Fibroblast of mammary gland (primary cell): ENCODE measurements around the gene GSTP1.
A peak's percentile ranks its signal among the peaks of the same experiment; 100 is the strongest.

Experiments
- DNase-seq: peaks from one replicate; pipeline ENCODE4 v3.0.0-alpha.2; 2010; ENCODE audit warnings: low read depth
- H3K4me3 ChIP-seq: 2 replicates; pipeline ENCODE4 v1.5.1; 2011; ENCODE audit warnings: low read depth, mild to moderate bottlenecking, low read length, moderate library complexity; ENCODE audit not compliant: control insufficient read depth
- TF ChIP-seq, protein P1 (sequence below): conservative IDR thresholded peaks from 2 replicates; pipeline ENCODE4 v1.5.1; 2011; ENCODE audit warnings: low read depth, low read length, inconsistent platforms; ENCODE audit not compliant: control insufficient read depth, insufficient read depth

GSTP1 gene

DNA sequence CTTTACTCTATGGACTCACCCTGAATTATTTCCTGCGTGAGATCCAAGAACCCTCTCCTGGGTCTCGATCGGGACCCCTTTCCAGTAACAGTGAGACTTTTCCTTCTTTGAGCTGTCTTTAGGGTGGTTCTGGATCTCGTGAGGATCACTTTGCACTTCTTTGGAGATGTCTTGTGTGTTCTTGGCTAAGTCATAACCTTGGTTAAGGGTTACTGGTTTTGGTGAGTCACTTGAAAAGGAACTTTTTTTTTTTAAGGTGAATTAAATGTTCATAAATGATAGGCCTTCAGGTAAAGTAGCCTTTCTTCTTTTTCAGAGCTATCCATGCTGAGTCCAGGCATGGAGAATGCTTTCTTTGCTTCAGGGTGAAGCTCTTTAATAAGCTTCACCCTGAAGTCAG lies 19.4 kb upstream of the GSTP1 start:
- TF ChIP-seq, protein P1, sequence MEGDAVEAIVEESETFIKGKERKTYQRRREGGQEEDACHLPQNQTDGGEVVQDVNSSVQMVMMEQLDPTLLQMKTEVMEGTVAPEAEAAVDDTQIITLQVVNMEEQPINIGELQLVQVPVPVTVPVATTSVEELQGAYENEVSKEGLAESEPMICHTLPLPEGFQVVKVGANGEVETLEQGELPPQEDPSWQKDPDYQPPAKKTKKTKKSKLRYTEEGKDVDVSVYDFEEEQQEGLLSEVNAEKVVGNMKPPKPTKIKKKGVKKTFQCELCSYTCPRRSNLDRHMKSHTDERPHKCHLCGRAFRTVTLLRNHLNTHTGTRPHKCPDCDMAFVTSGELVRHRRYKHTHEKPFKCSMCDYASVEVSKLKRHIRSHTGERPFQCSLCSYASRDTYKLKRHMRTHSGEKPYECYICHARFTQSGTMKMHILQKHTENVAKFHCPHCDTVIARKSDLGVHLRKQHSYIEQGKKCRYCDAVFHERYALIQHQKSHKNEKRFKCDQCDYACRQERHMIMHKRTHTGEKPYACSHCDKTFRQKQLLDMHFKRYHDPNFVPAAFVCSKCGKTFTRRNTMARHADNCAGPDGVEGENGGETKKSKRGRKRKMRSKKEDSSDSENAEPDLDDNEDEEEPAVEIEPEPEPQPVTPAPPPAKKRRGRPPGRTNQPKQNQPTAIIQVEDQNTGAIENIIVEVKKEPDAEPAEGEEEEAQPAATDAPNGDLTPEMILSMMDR, result no peak
- DNase-seq, result peak; percentile 50
- H3K4me3 ChIP-seq, result no peak overlapping the region

DNA sequence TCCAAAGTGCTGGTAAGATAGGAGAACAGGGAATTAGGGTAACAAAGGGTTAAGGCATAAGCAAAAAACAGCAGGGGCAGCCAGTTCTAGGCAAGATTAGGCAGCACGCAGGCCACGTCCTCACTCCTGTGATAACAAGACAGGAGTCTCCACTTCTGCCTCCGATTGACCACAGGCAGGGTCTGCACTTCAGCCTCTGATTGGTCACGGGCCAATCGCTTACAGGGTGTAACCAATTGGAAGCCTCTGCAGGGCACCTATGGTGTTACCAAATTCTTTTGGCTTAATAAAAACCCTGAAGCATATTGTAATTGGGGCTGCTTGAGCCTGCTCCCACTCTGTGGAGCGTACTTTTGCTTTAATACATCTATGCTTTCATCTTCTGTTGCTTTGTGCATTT lies 12.2 kb upstream of the GSTP1 start:
- no peak for DNase-seq
- TF ChIP-seq, protein P1, result no peak
- H3K4me3 ChIP-seq, result no peak overlapping the region

DNA sequence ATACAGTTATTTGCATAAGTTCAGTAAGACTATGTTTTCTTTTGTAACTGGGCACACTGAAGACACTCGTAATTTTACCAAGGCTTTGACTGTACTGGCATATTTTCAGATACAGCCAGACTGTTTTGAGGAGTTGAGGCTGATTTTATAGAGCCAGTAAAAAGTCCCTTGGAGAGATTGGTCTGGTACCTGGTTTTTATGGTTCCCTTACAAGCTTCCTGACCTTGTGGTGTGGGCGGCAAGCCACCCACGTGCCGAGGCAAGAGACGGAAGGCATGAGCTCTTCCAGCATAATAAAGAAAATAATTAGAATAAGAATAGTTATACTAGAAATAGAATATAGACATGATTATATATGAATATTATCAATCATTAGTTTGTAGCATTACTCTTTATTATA lies 11.3 kb upstream of the GSTP1 start:
- H3K4me3 ChIP-seq, result no peak overlapping the region
- DNase-seq, result no peak
- TF ChIP-seq, protein P1, result no peak

DNA sequence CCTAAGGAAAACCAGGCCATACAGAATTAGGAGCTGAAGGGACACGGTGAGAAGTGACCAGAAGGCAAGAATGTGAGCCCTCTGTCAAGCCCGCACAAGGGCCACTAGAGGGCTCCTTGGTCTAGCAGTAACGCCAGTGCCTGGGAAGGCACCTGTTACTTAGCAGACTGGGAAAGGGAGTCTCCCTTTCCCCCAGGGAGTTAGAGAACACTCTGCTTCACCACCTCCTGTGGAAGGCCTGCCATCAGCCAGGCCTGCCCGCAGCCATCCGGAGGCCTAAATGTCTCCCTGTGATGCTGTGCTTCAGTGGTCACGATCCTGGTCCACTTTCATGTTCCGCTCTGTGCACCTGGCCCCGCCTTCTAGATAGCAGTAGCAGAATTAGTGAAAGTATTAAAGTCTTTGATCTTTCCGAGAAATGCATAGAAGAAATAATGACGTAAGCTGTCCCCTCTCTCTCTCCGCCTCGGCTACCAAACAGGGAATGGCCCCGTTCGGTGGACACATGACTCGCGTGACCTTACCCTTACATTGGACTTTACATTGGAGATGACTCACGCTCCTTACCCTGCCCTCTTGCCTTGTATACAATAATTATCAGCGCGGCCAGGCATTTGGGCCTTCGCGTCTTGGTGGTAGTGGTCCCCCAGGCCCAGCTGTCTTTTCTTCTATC lies 10.7 kb upstream of the GSTP1 start:
- TF ChIP-seq, protein P1, result peak; percentile 62
- no peak overlapping the region for H3K4me3 ChIP-seq
- DNase-seq, result peak; percentile 50

DNA sequence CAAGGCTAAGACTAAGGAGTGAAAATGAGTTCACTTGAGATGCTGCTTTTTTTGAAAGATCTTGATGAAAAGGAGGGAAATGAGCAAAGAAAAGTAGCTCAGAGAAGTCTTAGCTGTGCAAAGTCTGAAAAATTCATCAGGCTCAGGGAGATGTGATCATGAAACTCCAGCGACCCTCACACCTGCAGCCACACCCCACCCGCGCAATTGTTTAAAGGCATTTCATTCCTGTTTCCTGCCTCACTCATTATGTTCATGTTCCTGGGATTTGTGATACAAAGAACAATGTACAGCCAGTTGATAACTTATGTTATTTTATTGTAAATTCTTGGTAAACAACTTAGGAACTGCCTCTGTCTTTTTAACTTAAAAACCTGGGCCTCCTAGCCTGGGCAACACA lies 8.7 kb upstream of the GSTP1 start:
- H3K4me3 ChIP-seq, result no peak overlapping the region
- DNase-seq, result no peak
- TF ChIP-seq, protein P1, result no peak

DNA sequence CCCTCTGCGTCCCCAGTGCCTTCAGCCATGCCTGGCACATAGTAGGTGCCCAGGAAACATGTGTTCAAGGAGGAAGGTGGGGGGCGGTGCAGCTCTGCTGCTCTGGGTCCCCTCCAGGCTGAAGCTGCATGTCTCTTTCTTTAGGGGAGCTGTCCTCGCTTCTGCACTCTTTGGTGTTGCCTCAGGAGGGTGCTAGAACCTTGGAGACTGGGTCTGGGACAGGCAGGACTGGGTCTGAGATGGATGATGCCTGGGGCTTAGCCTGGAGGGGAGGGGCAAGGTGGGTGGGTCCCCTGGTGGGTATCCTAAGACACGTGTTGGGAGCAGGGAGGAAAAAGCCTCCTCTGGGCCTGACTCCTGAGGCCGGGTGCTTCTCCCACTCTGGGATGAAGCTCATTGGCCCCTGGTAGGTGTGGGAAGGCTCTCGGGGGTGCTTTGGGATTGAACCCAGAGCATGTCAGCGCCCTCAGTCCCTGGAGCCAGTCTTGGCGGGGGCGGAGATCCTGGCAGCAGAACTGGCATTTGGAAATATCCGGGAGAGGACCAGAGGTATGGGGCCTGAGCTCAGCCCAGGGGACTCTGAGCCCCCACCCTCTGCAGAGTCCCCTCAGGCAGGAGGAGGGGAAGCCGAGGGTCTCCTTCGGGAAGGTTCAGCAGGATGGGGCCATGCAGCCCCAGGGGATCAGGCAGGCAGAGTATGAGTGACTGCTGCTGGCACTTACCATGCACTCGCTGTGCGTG lies 6.7 kb upstream of the GSTP1 start:
- TF ChIP-seq, protein P1, result no peak

DNA sequence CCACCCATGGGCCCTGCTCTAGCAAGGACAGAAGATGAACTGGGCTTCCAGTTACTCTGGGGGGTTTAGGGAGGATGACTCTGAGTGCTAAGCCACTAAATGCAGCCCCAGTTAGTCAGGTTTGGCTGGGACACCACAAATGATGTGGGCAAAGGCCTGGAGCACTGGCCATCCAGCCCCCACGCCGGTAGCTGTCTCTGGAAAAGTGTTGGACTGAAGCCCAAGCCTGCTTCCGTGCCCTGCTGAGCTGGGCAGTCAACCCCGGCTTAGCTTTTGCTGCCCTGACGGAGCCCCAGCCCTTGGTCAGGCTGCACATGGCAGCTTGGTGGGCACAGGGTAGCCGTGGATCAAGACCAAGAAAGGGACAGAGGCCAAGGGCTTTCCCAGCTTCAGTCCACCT lies 5.7 kb upstream of the GSTP1 start:
- TF ChIP-seq, protein P1, result no peak
- DNase-seq, result no peak
- no peak overlapping the region for H3K4me3 ChIP-seq

More for the DNA sequence above, 6.7 kb upstream of the GSTP1 start:
- no peak overlapping the region for H3K4me3 ChIP-seq
- no peak for DNase-seq
